Fibroblast of upper back skin (primary cell): ENCODE measurements around the gene SEMA4A.
"Not testable (repeated sequence)": the region's sequence is repeated elsewhere in the genome, so short reads cannot be mapped to it uniquely, and the experiment has no call there.

ENCODE experiments used
- DNase-seq: peaks from one replicate; pipeline ENCODE4 v3.0.0-alpha.2; 2013

The SEMA4A gene

GRCh38 chr1:156162430-156163037 lies 9.1 kb downstream of the SEMA4A start:
- DNase-seq = no peak

GRCh38 chr1:156163712-156164111 lies 10.3 kb downstream of the SEMA4A start:
- no peak for DNase-seq

GRCh38 chr1:156164125-156164831 lies 10.9 kb downstream of the SEMA4A start:
- no peak for DNase-seq

- DNase-seq = no peak
Measured at GRCh38 chr1:156165083-156165482, 11.7 kb downstream of the SEMA4A start.

GRCh38 chr1:156167536-156167935 lies 14.2 kb downstream of the SEMA4A start:
- DNase-seq = peak; percentile 45

- DNase-seq = no peak
Measured at GRCh38 chr1:156172696-156173470, 19.5 kb downstream of the SEMA4A start.

- DNase-seq = no peak
Measured at GRCh38 chr1:156176610-156177210, 23.3 kb downstream of the SEMA4A start.

- no peak for DNase-seq
Measured at GRCh38 chr1:156177919-156178654, 24.7 kb downstream of the SEMA4A start.

GRCh38 chr1:156180471-156180870 lies 27.1 kb downstream of the SEMA4A start:
- DNase-seq = no peak

- not testable (repeated sequence) for DNase-seq
Measured at GRCh38 chr1:156181391-156181924, 28.1 kb downstream of the SEMA4A start.

GRCh38 chr1:156182010-156182779 lies 28.8 kb downstream of the SEMA4A start:
- DNase-seq = not testable (repeated sequence)

GRCh38 chr1:156186347-156187177 lies 33.2 kb downstream of the SEMA4A start:
- DNase-seq = not testable (repeated sequence)

- DNase-seq = not testable (repeated sequence)
Measured at GRCh38 chr1:156190265-156190664, 36.9 kb downstream of the SEMA4A start.

GRCh38 chr1:156191292-156191964 lies 38.0 kb downstream of the SEMA4A start:
- no peak for DNase-seq

GRCh38 chr1:156193208-156193487 lies 39.8 kb downstream of the SEMA4A start:
- DNase-seq = no peak

GRCh38 chr1:156193488-156194299 lies 40.3 kb downstream of the SEMA4A start, which contains the start of gene SLC25A44:
Gene SLC25A44 (plus strand): TSS chr1:156194104. CDS start chr1:156199848, 5,744 bp downstream.
- peak; percentile 99 for DNase-seq

GRCh38 chr1:156194300-156194652 lies 40.9 kb downstream of the SEMA4A start:
- no peak for DNase-seq

GRCh38 chr1:156195853-156196252 lies 42.5 kb downstream of the SEMA4A start:
- DNase-seq = no peak

- no peak for DNase-seq
Measured at GRCh38 chr1:156196445-156196844, 43.1 kb downstream of the SEMA4A start.
